Fibroblast of lung (primary cell): ENCODE results near the gene COMTD1. TPM values are rescaled to one million over a fixed set of nuclear protein-coding genes. Genes with fewer than 3 reads are reported as not detected.
A peak's percentile ranks its signal among the peaks of the same experiment; 100 is the strongest.

Source experiments
- DNase-seq, 2 donors: peaks; one replicate each; pipeline versions ENCODE4 v3.0.0 to v3.0.0-alpha.2; 2010; ENCODE audit warnings: low read depth in 2 of 2
- H2AFZ ChIP-seq: 2 replicates; pipeline ENCODE4 v1.5.1; 2012; ENCODE audit warnings: low read length, control low read depth, inconsistent platforms
- H3K27ac ChIP-seq: 2 replicates; pipeline ENCODE4 v1.5.1; 2011; ENCODE audit warnings: low read length, control low read depth; ENCODE audit not compliant: insufficient read depth
- H3K27me3 ChIP-seq: 2 replicates; pipeline ENCODE4 v1.5.1; 2011; ENCODE audit warnings: mild to moderate bottlenecking, low read length; ENCODE audit not compliant: control insufficient read depth, insufficient read depth
- H3K36me3 ChIP-seq: 2 replicates; pipeline ENCODE4 v1.5.1; 2011; ENCODE audit warnings: low read length; ENCODE audit not compliant: control insufficient read depth, insufficient read depth
- H3K4me1 ChIP-seq: 2 replicates; pipeline ENCODE4 v1.5.1; 2011; ENCODE audit warnings: low read length; ENCODE audit not compliant: control insufficient read depth, insufficient read depth; ENCODE audit errors: extremely low read depth
- H3K4me2 ChIP-seq: 2 replicates; pipeline ENCODE4 v1.5.1; 2011; ENCODE audit warnings: low read length, control low read depth; ENCODE audit not compliant: insufficient read depth; ENCODE audit errors: extremely low read depth
- H3K4me3 ChIP-seq, 4 experiments: fragments of 200-600 bp in 1 of 4; sonication (generic) in 1 of 4; replicated peaks in 1 of 4; 2 replicates each; pipeline ENCODE4 v1.5.1; 2011 to 2016; ENCODE audit warnings: low read length in 4 of 4, low read depth in 3 of 4, mild to moderate bottlenecking in 3 of 4, control low read depth in 2 of 4, inconsistent platforms in 1 of 4, mixed read lengths in 1 of 4; ENCODE audit not compliant: insufficient read depth in 1 of 4; ENCODE audit errors: control extremely low read depth in 1 of 4
- H3K79me2 ChIP-seq: 2 replicates; pipeline ENCODE4 v1.5.1; 2012; ENCODE audit warnings: mild to moderate bottlenecking, low read length, inconsistent platforms; ENCODE audit not compliant: control insufficient read depth, insufficient read depth
- H3K9ac ChIP-seq: 2 replicates; pipeline ENCODE4 v1.5.1; 2011; ENCODE audit warnings: mild to moderate bottlenecking, low read length, control low read depth; ENCODE audit not compliant: insufficient read depth
- H3K9me3 ChIP-seq: 2 replicates; pipeline ENCODE4 v1.5.1; 2012; ENCODE audit warnings: low read depth, low read length; ENCODE audit not compliant: control insufficient read depth, insufficient read depth
- H4K20me1 ChIP-seq: 2 replicates; pipeline ENCODE4 v1.5.1; 2011; ENCODE audit warnings: low read length; ENCODE audit not compliant: control insufficient read depth, insufficient read depth; ENCODE audit errors: extremely low read depth
- EZH2 ChIP-seq: IDR thresholded peaks from 2 replicates; pipeline ENCODE4 v1.5.1; 2012; ENCODE audit warnings: low read length, control low read depth, mild to moderate bottlenecking; ENCODE audit errors: missing control alignments
- polyA plus RNA-seq, 2 donors: library from polyadenylated mRNA; depleted of rRNA in 1 of 2; stranded (reverse) in 1 of 2; unstranded in 1 of 2; fragments of >200 nt; gene quantifications; 2 replicates each; pipeline ENCODE4 v1.2.1, GENCODE V29; 2011 to 2012; ENCODE audit warnings: missing spikeins in 1 of 2
- total RNA-seq: library from RNA; depleted of rRNA; stranded (reverse); fragments of >200 nt; gene quantifications from 2 replicates; pipeline ENCODE4 v1.2.1, GENCODE V29; 2014
- TF ChIP-seq, protein P1 (sequence below), 2 donors: IDR thresholded peaks in 1 of 2; conservative IDR thresholded peaks in 1 of 2; 1 replicate in 1 of 2; 2 replicates in 1 of 2; pipeline ENCODE4 v1.5.1; 2011 to 2012; ENCODE audit warnings: low read length in 2 of 2, control low read depth in 1 of 2, inconsistent platforms in 1 of 2, low read depth in 1 of 2, mild to moderate bottlenecking in 1 of 2

The COMTD1 gene
- total and polyA plus RNA-seq, 2 donors (not counting 1 experiment from before 2014, with no cell fraction given), result 2.0 to 8.3 TPM

DNA sequence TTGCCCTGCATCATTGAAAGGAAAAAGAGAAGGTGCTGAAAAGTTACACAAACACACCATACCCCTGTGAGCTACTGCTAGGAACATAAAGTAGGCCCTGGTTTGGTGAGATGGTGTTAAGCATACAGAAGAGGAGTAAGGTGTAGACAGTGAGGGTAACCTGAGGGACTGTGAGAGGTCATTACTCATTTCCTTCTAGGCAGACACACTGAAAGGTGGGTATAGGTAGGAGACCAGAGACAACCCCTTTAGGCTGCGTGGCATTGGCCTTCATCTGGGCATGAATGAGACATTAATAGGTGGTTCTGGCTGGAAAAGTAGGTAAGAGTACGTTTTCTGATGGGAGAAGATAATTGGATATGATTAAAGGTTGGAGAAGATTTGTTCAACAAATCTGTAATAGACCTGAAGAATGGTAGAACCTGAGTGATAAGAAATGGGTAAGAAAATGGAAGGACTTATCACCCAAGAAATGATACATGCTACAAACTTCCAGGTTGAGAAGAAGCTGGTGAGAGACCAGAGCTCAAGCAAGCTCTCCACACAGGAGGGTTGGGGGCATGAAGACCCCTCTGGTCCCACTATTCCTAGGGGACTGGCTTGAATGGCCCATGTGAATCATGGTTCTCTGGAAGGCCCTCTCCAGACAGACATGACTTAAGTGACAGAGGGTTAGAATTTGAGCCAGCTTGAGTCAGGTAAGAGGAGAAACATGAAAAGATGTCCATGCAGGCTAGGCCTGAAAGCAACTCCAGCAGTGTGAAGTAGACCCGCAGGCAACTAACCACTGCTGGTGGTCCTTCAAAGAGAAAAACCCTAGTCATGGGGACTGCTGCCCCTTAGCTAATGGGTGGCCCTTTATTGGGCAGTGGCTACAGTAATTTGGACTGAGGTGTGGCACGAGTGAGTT is 3.8 kb downstream of the COMTD1 start:
- no peak for DNase-seq
- Histone ChIP-seq H3K4me1 (peaks cover 6% of the 10 kb centered on the region), H2AFZ (no peak overlapping the region), H3K4me2 (no peak overlapping the region), H3K4me3 (no peak overlapping the region), H4K20me1 (no peaks in the 10 kb centered on the region), H3K36me3 (peaks cover 9% of the 10 kb centered on the region), H3K27ac (no peak overlapping the region), H3K9me3 (no peaks in the 10 kb centered on the region), H3K27me3 (no peaks in the 10 kb centered on the region), H3K9ac (no peak overlapping the region), H3K79me2 (peaks cover 26% of the 10 kb centered on the region)
- TF ChIP-seq, protein P1, sequence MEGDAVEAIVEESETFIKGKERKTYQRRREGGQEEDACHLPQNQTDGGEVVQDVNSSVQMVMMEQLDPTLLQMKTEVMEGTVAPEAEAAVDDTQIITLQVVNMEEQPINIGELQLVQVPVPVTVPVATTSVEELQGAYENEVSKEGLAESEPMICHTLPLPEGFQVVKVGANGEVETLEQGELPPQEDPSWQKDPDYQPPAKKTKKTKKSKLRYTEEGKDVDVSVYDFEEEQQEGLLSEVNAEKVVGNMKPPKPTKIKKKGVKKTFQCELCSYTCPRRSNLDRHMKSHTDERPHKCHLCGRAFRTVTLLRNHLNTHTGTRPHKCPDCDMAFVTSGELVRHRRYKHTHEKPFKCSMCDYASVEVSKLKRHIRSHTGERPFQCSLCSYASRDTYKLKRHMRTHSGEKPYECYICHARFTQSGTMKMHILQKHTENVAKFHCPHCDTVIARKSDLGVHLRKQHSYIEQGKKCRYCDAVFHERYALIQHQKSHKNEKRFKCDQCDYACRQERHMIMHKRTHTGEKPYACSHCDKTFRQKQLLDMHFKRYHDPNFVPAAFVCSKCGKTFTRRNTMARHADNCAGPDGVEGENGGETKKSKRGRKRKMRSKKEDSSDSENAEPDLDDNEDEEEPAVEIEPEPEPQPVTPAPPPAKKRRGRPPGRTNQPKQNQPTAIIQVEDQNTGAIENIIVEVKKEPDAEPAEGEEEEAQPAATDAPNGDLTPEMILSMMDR (conservative IDR thresholded peaks at IDR 0.05 in 1 of 2, IDR thresholded peaks at IDR 0.05 in 1 of 2; ENCODE audit: low read depth in 1 of 2, low read length in 2 of 2), result no peak
- no peak for TF ChIP-seq EZH2

DNA sequence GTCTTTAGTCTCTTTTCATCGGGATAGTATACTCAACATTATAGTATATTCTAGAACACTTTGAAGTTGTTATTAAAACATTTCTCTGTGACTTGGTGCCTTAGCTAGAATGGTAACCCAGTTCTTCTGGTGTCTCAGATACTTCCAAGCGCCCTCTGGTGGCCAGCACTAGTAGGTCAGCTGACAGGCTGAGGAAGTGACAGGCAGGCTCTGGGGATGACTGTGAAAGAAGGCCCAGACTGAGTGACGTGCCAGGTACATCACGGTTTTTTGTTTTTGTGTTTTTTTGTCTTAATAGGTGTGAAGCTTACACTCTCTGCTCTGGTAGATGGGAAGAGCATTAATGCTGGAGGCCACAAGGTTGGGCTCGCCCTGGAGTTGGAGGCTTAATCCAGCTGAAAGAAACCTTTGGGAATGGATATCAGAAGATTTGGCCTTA is 5.1 kb downstream of the COMTD1 start:
- Histone ChIP-seq H3K9me3 (no peaks in the 10 kb centered on the region), H3K4me1 (peaks cover 16% of the 10 kb centered on the region), H3K79me2 (peaks cover 37% of the 10 kb centered on the region), H3K36me3 (peaks cover 12% of the 10 kb centered on the region), H3K9ac (no peak overlapping the region), H4K20me1 (no peaks in the 10 kb centered on the region), H3K27me3 (no peaks in the 10 kb centered on the region), H3K4me3 (no peak overlapping the region), H3K4me2 (no peak overlapping the region), H3K27ac (no peak overlapping the region), H2AFZ (no peak overlapping the region)
- DNase-seq, result peak; percentile 73 to 88
- no peak for TF ChIP-seq EZH2
- TF ChIP-seq, protein P1 (conservative IDR thresholded peaks at IDR 0.05 in 1 of 2, IDR thresholded peaks at IDR 0.05 in 1 of 2; ENCODE audit: low read depth in 1 of 2, low read length in 2 of 2), result peak; percentile 93 to 96

DNA sequence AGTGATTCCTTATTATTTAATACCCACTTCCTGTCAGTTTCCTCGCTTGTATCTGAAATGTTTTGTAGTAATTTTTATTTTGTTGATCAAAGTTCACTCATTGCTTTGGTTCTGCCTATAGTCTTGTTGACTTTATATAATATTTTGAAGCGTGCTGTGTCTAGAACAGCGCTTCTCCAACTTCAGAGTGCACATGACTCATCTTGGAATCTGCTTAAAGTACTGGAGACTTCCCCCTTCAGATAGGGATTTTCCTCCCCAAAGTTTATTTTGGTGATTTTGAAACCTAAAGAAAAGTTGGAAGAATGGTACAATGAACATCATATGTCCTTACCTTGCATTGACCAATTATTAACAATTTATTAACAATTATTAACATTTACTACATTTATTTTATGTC is 5.8 kb downstream of the COMTD1 start:
- Histone ChIP-seq H3K36me3 (peaks cover 12% of the 10 kb centered on the region), H3K9ac (no peak overlapping the region), H4K20me1 (no peaks in the 10 kb centered on the region), H3K4me2 (no peak overlapping the region), H3K4me3 (no peak overlapping the region), H2AFZ (no peak overlapping the region), H3K27me3 (no peaks in the 10 kb centered on the region), H3K9me3 (no peaks in the 10 kb centered on the region), H3K4me1 (peaks cover 16% of the 10 kb centered on the region), H3K79me2 (peaks cover 37% of the 10 kb centered on the region), H3K27ac (no peak overlapping the region)
- TF ChIP-seq EZH2, result no peak
- TF ChIP-seq, protein P1 (conservative IDR thresholded peaks at IDR 0.05 in 1 of 2, IDR thresholded peaks at IDR 0.05 in 1 of 2; ENCODE audit: low read depth in 1 of 2, low read length in 2 of 2), result no peak
- DNase-seq, result peak; percentile 53 to 55
